ENCODE measurements around the gene SEPSECS. TPM values are rescaled to one million over a fixed set of nuclear protein-coding genes. Genes with fewer than 3 reads are reported as not detected.

Gene SEPSECS
- total RNA-seq, 1 experiment from 2014 or later: 4.2 TPM

- Histone ChIP-seq H2BK120ac (ENCODE audit: low read depth, low read length, poor library complexity, severe bottlenecking) (no peak overlapping the region), H2AFZ (ENCODE audit: low read length) (no peak overlapping the region), H4K5ac (ENCODE audit: insufficient read length, low read depth, low read length) (no peak overlapping the region), H3K79me2 (ENCODE audit: insufficient read depth, low read length) (no peaks in the 10 kb centered on the region), H3K9ac (ENCODE audit: extremely low read depth, insufficient read length, low read length) (no peak overlapping the region), H4K91ac (ENCODE audit: insufficient read length, low read depth, low read length) (no peak overlapping the region), H2BK12ac (ENCODE audit: insufficient read length, low read depth, low read length) (no peak overlapping the region), H2AK5ac (ENCODE audit: insufficient read length, low read length) (no peak overlapping the region), H3K18ac (ENCODE audit: insufficient read length, low read depth, low read length) (no peak overlapping the region), H3K27me3 (ENCODE audit: insufficient read depth, low read length) (no peaks in the 10 kb centered on the region), H3K23ac (ENCODE audit: insufficient read length, low read depth, low read length) (no peak overlapping the region), H3K9me3 (ENCODE audit: control insufficient read depth, low read depth, low read length) (no peaks in the 10 kb centered on the region), H2BK15ac (ENCODE audit: low read depth, low read length) (no peak overlapping the region), H3K27ac (ENCODE audit: insufficient read length, low read depth, low read length) (no peak overlapping the region), H2BK20ac (ENCODE audit: low read depth, low read length, poor library complexity, severe bottlenecking) (no peak overlapping the region), H4K8ac (replicated peaks; ENCODE audit: insufficient read length, low read depth, low read length) (no peak overlapping the region), H3K4me1 (ENCODE audit: insufficient read depth, low read length) (no peaks in the 10 kb centered on the region), H2BK5ac (ENCODE audit: insufficient read length, low read length) (no peak overlapping the region), H3K79me1 (ENCODE audit: insufficient read depth, low read depth, low read length, poor library complexity, severe bottlenecking) (no peaks in the 10 kb centered on the region), H3K56ac (ENCODE audit: insufficient read length, low read depth, low read length) (no peak overlapping the region), H3K4me2 (ENCODE audit: insufficient read depth, insufficient read length, low read length) (no peak overlapping the region), H3T11ph (ENCODE audit: low read length) (no peak overlapping the region), H4K20me1 (ENCODE audit: control insufficient read depth, insufficient read depth, insufficient read length) (no peaks in the 10 kb centered on the region), H3K14ac (ENCODE audit: insufficient read depth, low read length) (no peak overlapping the region), H3K23me2 (ENCODE audit: insufficient read length, low read depth, low read length, poor library complexity, severe bottlenecking) (no peaks in the 10 kb centered on the region), H3K4ac (ENCODE audit: low read depth, low read length) (no peak overlapping the region)
- Mint-ChIP-seq H3K4me1 (peaks cover 10 to 20% of the 10 kb centered on the region in 2 experiments), H3K27me3 (ENCODE audit: low read depth) (peaks cover 5% of the 10 kb centered on the region), H3K9me3 (no peaks in the 10 kb centered on the region), H3K36me3 (ENCODE audit: insufficient read depth in 1 of 3, low read depth in 3 of 3) (no peaks in the 10 kb centered on the region), H3K4me3 (no peak overlapping the region), H3K27ac (no peak overlapping the region; a peak in 1 of 7 replicates)
- no peak for DNase-seq
- no CpG with 5 or more reads among the region's 11 CpGs for WGBS (ENCODE audit: extremely low coverage, insufficient read length, low lambda C conversion rate)
- TF ChIP-seq CTCF (conservative IDR thresholded peaks at IDR 0.05): no peak
These were observed 47.8 kb downstream of the SEPSECS start for GRCh38 chr4:25112366-25112994.
